GM12878 (cell line): Measurements from ENCODE around the gene CC2D1A. TPM values are rescaled to one million over a fixed set of nuclear protein-coding genes. Genes with fewer than 3 reads are reported as not detected.

Experiments
- ATAC-seq: fragments of 200-7000 bp; cut with Tn5 transposase; 3 replicates; pipeline ENCODE4 v1.9.1; 2020; ENCODE audit warnings: mild to moderate bottlenecking, moderate library complexity
- BruUV-seq: library from RNA; stranded (reverse); fragments of 400-500 nt; replicated peaks from 2 replicates; lab custom pipeline; 2021; lab: Mats Ljungman, UMichigan
- CTCF ChIA-PET: fragments of 300-600 bp; sonication (Branson Sonifier 250); formaldehyde crosslinking; extraction: SDS; loops from one replicate; lab custom pipeline; 2021; ENCODE audit warnings: inconsistent platforms; lab: Yijun Ruan, JAX
- POLR2A ChIA-PET: fragments of 350-600 bp; formaldehyde crosslinking; extraction: SDS; loops from one replicate; lab custom pipeline; 2021; ENCODE audit warnings: inconsistent platforms; lab: Charles Lee
- RAD21 ChIA-PET: fragments of 300-600 bp; sonication (Branson Sonifier 250); formaldehyde crosslinking; loops from one replicate; lab custom pipeline; 2023; ENCODE audit warnings: antibody characterized with exemption; ENCODE audit not compliant: unreplicated experiment; lab: Charles Lee
- SMC1A ChIA-PET: fragments of 300-600 bp; sonication (Branson Sonifier 250); formaldehyde crosslinking; loops from one replicate; lab custom pipeline; 2023; ENCODE audit not compliant: unreplicated experiment, uncharacterized antibody; lab: Charles Lee
- DNase-seq: peaks from one replicate; pipeline ENCODE4 v3.0.0-alpha.2; 2011; ENCODE audit warnings: low read depth, low spot score
- FAIRE-seq: peaks from 3 replicates; lab custom pipeline; 2011; peaks lifted over from hg19 to GRCh38; lab: Jason Lieb, UNC
- H2AFZ ChIP-seq: 2 replicates; pipeline ENCODE4 v1.6.0; 2011; ENCODE audit warnings: low read depth, low read length, control low read depth; ENCODE audit not compliant: control insufficient read depth
- H3K27ac ChIP-seq: 2 replicates; pipeline ENCODE4 v1.5.1; 2011; ENCODE audit warnings: control low read depth; ENCODE audit not compliant: control insufficient read depth, insufficient read depth
- H3K27me3 ChIP-seq, 2 experiments: replicated peaks in 1 of 2; 2 replicates each; pipeline versions ENCODE4 v1.6.0 to v1.6.1; 2011; ENCODE audit warnings: low read length in 1 of 2; ENCODE audit not compliant: control insufficient read depth in 2 of 2, insufficient read depth in 2 of 2
- H3K36me3 ChIP-seq, 2 experiments: 2 replicates each; pipeline ENCODE4 v1.5.1; 2011; ENCODE audit warnings: low read length in 1 of 2; ENCODE audit not compliant: control insufficient read depth in 2 of 2, insufficient read depth in 2 of 2
- H3K4me1 ChIP-seq: 2 replicates; pipeline ENCODE4 v1.6.1; 2011; ENCODE audit warnings: mild to moderate bottlenecking, low read length, moderate library complexity, mixed read lengths; ENCODE audit not compliant: control insufficient read depth, insufficient read depth
- H3K4me2 ChIP-seq: 2 replicates; pipeline ENCODE4 v1.6.0; 2011; ENCODE audit warnings: control low read depth; ENCODE audit not compliant: control insufficient read depth, insufficient read depth
- H3K4me3 ChIP-seq: fragments of 200-600 bp; sonication (generic); 2 replicates; pipeline ENCODE4 v1.5.1; 2016
- H3K79me2 ChIP-seq: 2 replicates; pipeline ENCODE4 v1.6.0; 2011; ENCODE audit warnings: low read length; ENCODE audit not compliant: control insufficient read depth, insufficient read depth
- H3K9ac ChIP-seq: 2 replicates; pipeline ENCODE4 v1.8.0; 2011; ENCODE audit warnings: low read length, control low read depth, mixed read lengths; ENCODE audit not compliant: control insufficient read depth, insufficient read depth
- H3K9me3 ChIP-seq: replicated peaks from 3 replicates; pipeline ENCODE4 v1.5.1; 2011; ENCODE audit warnings: mild to moderate bottlenecking, low read length; ENCODE audit not compliant: control insufficient read depth, insufficient read depth
- H4K20me1 ChIP-seq: 2 replicates; pipeline ENCODE4 v1.6.0; 2011; ENCODE audit not compliant: control insufficient read depth, insufficient read depth
- BHLHE40 ChIP-seq, 2 experiments: fragments of 450-650 bp in 1 of 2; IDR thresholded peaks; 2 replicates each; pipeline ENCODE4 v1.6.1; 2011 to 2017; ENCODE audit warnings: low read depth in 2 of 2, borderline replicate concordance in 1 of 2, improper control_type of control experiment in 1 of 2, low read length in 1 of 2, mild to moderate bottlenecking in 1 of 2
- CEBPB ChIP-seq, 2 experiments: fragments of 150-350 bp in 1 of 2; IDR thresholded peaks; 2 replicates each; pipeline ENCODE4 v1.6.1; 2012 to 2014; ENCODE audit warnings: low read depth in 2 of 2, low read length in 2 of 2, borderline replicate concordance in 1 of 2, inconsistent platforms in 1 of 2
- CHD4 ChIP-seq: fragments of 200-600 bp; sonication (generic); IDR thresholded peaks from 2 replicates; pipeline ENCODE4 v1.6.1; 2016; ENCODE audit warnings: mild to moderate bottlenecking
- CREB1 ChIP-seq: IDR thresholded peaks from 2 replicates; pipeline ENCODE4 v1.6.1; 2012; ENCODE audit warnings: low read depth, mild to moderate bottlenecking, inconsistent platforms
- CREM ChIP-seq: IDR thresholded peaks from 2 replicates; pipeline ENCODE4 v1.6.1; 2014; ENCODE audit warnings: antibody characterized with exemption, low read depth
- DPF2 ChIP-seq: fragments of 450-650 bp; IDR thresholded peaks from 2 replicates; pipeline ENCODE4 v1.6.1; 2017; ENCODE audit warnings: mild to moderate bottlenecking
- EP300 ChIP-seq, 2 experiments: fragments of 150-350 bp in 1 of 2; IDR thresholded peaks; 2 replicates each; pipeline ENCODE4 v1.6.1; 2011 to 2012; ENCODE audit warnings: low read depth in 2 of 2, low read length in 2 of 2, borderline replicate concordance in 1 of 2, improper control_type of control experiment in 1 of 2, inconsistent platforms in 1 of 2; ENCODE audit not compliant: control insufficient read depth in 1 of 2
- ESRRA ChIP-seq: IDR thresholded peaks from 2 replicates; pipeline ENCODE4 v1.6.1; 2012; ENCODE audit warnings: mild to moderate bottlenecking, low read length, improper control_type of control experiment
- GATAD2B ChIP-seq: fragments of 450-650 bp; conservative IDR thresholded peaks from 2 replicates; pipeline ENCODE4 v1.6.1; 2017; ENCODE audit warnings: low read depth, mild to moderate bottlenecking, moderate library complexity
- HDAC2 ChIP-seq: fragments of 200-600 bp; sonication (generic); IDR thresholded peaks from 2 replicates; pipeline ENCODE4 v1.6.1; 2017
- MTA2 ChIP-seq: fragments of 450-650 bp; IDR thresholded peaks from 2 replicates; pipeline ENCODE4 v1.6.1; 2016; ENCODE audit warnings: low read depth, mild to moderate bottlenecking, moderate library complexity
- NFXL1 ChIP-seq: fragments of 450-650 bp; IDR thresholded peaks from 2 replicates; pipeline ENCODE4 v1.6.1; 2017; ENCODE audit warnings: antibody characterized with exemption, mild to moderate bottlenecking, borderline replicate concordance
- NR2C1 ChIP-seq: fragments of 450-650 bp; IDR thresholded peaks from 2 replicates; pipeline ENCODE4 v1.6.1; 2017; ENCODE audit warnings: antibody characterized with exemption, mild to moderate bottlenecking, moderate library complexity
- PAX8 ChIP-seq: fragments of 450-650 bp; IDR thresholded peaks from 2 replicates; pipeline ENCODE4 v1.6.1; 2017; ENCODE audit warnings: mild to moderate bottlenecking, moderate library complexity
- RCOR1 ChIP-seq: conservative IDR thresholded peaks from 2 replicates; pipeline ENCODE4 v1.6.1; 2012; ENCODE audit warnings: low read depth, low read length, improper control_type of control experiment
- SP1 ChIP-seq: IDR thresholded peaks from one replicate; pipeline ENCODE4 v1.6.1; 2011; ENCODE audit warnings: low read depth, low read length
- SREBF2 ChIP-seq: IDR thresholded peaks from 2 replicates; pipeline ENCODE4 v1.6.1; 2012; ENCODE audit warnings: mild to moderate bottlenecking, low read length
- TCF7 ChIP-seq: IDR thresholded peaks from 2 replicates; pipeline ENCODE4 v1.6.1; 2014; ENCODE audit warnings: antibody characterized with exemption, borderline replicate concordance
- ZZZ3 ChIP-seq: IDR thresholded peaks from 2 replicates; pipeline ENCODE4 v1.6.1; 2011; ENCODE audit warnings: low read depth; ENCODE audit not compliant: control insufficient read depth, insufficient read length
- WGBS: methylation state at CpG from one replicate; pipeline ENCODE4 v1.1.6; 2016; ENCODE audit warnings: low lambda C conversion rate; ENCODE audit not compliant: insufficient replicate concordance, insufficient coverage; ENCODE audit errors: missing lambda C conversion rate; 5-methylcytosine and 5-hydroxymethylcytosine counted together
- in situ Hi-C: fragments of 300-500 bp; cut with MboI; formaldehyde crosslinking; loops from 9 replicates; pipeline ENCODE4 v1.14.3; 2018; ENCODE audit warnings: mixed read lengths
- intact Hi-C: fragments of 100-400 bp; cut with micrococcal nuclease; formaldehyde crosslinking; loops from one replicate; pipeline ENCODE4 v1.14.2; 2022; ENCODE audit not compliant: unreplicated experiment
- polyA plus RNA-seq, 11 experiments: library from polyadenylated mRNA; depleted of rRNA in 4 of 11; unstranded in 6 of 11; stranded (reverse) in 5 of 11; fragments of >200 nt; fragmentation: Nextera tagmentation in 4 of 11; fragmentation: Illumina TruSeq in 1 of 11; extraction: Ambion mirVana in 4 of 11; extraction: Trizol in 1 of 11; gene quantifications; 1 replicate in 1 of 11; 2 replicates in 10 of 11; pipeline versions ENCODE4 v1.2.1 to v1.2.3, GENCODE V29; 2011 to 2016; ENCODE audit warnings: inconsistent platforms in 2 of 11, missing spikeins in 2 of 11, low read depth in 1 of 11
- total RNA-seq, 4 experiments: library from RNA; depleted of rRNA in 3 of 4; stranded (reverse); fragments of >200 nt in 3 of 4; fragmentation: Illumina TruSeq in 1 of 4; extraction: Trizol in 1 of 4; gene quantifications; 2 replicates each; pipeline versions ENCODE4 v1.2.1 to v1.2.3, GENCODE V29; 2013 to 2021
- TF ChIP-seq, protein P1 (sequence below): IDR thresholded peaks from 2 replicates; pipeline ENCODE4 v1.6.1; 2012; ENCODE audit warnings: low read length, inconsistent platforms

Gene CC2D1A
- total and polyA plus RNA-seq, 10 of the 15 experiments (the other 5 are each of a cell fraction or from before 2014, with no cell fraction given) = 0.13 to 36.1 (median 16.1) TPM

DNA sequence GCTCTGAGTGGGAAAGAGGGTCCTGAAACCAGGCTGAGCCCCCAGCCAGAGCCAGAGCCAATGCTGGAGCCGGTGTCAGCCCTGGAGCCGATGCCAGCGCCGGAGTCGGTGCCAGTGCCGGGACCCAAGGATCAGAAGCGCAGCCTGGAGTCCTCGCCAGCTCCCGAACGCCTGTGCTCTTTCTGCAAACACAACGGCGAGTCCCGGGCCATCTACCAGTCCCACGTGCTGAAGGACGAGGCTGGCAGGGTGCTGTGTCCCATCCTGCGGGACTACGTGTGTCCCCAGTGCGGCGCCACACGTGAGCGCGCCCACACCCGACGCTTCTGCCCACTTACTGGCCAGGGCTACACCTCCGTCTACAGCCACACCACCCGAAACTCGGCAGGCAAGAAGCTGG, 28.7 kb upstream of the CC2D1A start:
- no peak for DNase-seq
- in situ Hi-C loops = loop anchor here (25.0 kb wide), 1 partner anchor 460 kb away; no protein-coding TSS in a partner anchor

More for the DNA sequence above, 28.7 kb upstream of the CC2D1A start:
- no peaks in the 10 kb centered on the region for H3K27me3 ChIP-seq
- ChIA-PET POLR2A (interaction anchor here (0.5 kb wide), 1 partner anchor 14 kb away, joined by 3 read pairs; no protein-coding TSS in a partner anchor), RAD21 (interaction anchor here (0.8 kb wide), 1 partner anchor 199 kb away, joined by 3 read pairs; no protein-coding TSS in a partner anchor), SMC1A (interaction anchor here (6.5 kb wide), 1 partner anchor 195 kb away, joined by 47 read pairs; the partner anchor contains the start of gene MISP3), CTCF (interaction anchor here (1.3 to 8.1 kb wide), 4 partner anchors 15 to 259 kb away, joined by 4 to 152 read pairs (median 62); partner anchors contain the start of genes ASF1B and MISP3)
- no peaks in the 10 kb centered on the region for H3K36me3 ChIP-seq
- no peak overlapping the region for H3K9ac ChIP-seq
- H2AFZ ChIP-seq = no peak overlapping the region
- no peak overlapping the region for H3K4me3 ChIP-seq
- no peaks in the 10 kb centered on the region for H4K20me1 ChIP-seq
- no peak overlapping the region for H3K27ac ChIP-seq
- intact Hi-C loops = no loop called here
- no peaks in the 10 kb centered on the region for H3K9me3 ChIP-seq
- no peak for FAIRE-seq
- no peak for ATAC-seq
- H3K4me1 ChIP-seq = peaks cover 21% of the 10 kb centered on the region
- TF ChIP-seq SP1 (no peak), DPF2 (no peak), ESRRA (no peak), CREB1 (no peak), HDAC2 (no peak), CEBPB (IDR thresholded peaks at IDR 0.05; ENCODE audit: borderline replicate concordance in 1 of 2, low read depth in 2 of 2, low read length in 2 of 2) (no peak), EP300 (IDR thresholded peaks at IDR 0.05; ENCODE audit: borderline replicate concordance in 1 of 2, control insufficient read depth in 1 of 2, low read depth in 2 of 2, low read length in 2 of 2) (no peak), CHD4 (no peak), ZZZ3 (no peak), GATAD2B (no peak), PAX8 (no peak), NR2C1 (no peak), MTA2 (no peak), SREBF2 (no peak), TCF7 (no peak), BHLHE40 (IDR thresholded peaks at IDR 0.05; ENCODE audit: borderline replicate concordance in 1 of 2, low read depth in 2 of 2, low read length in 1 of 2) (no peak), CREM (no peak), NFXL1 (no peak), RCOR1 (no peak)
- TF ChIP-seq, protein P1, sequence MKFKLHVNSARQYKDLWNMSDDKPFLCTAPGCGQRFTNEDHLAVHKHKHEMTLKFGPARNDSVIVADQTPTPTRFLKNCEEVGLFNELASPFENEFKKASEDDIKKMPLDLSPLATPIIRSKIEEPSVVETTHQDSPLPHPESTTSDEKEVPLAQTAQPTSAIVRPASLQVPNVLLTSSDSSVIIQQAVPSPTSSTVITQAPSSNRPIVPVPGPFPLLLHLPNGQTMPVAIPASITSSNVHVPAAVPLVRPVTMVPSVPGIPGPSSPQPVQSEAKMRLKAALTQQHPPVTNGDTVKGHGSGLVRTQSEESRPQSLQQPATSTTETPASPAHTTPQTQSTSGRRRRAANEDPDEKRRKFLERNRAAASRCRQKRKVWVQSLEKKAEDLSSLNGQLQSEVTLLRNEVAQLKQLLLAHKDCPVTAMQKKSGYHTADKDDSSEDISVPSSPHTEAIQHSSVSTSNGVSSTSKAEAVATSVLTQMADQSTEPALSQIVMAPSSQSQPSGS = no peak
- no peaks in the 10 kb centered on the region for H3K79me2 ChIP-seq
- 59% methylated on average over 27 of the region's 27 CpGs for WGBS
- BruUV-seq = no TSS peak
- no peak overlapping the region for H3K4me2 ChIP-seq
